ENCODE data around the gene NACC2. TPM values are rescaled to one million over a fixed set of nuclear protein-coding genes. Genes with fewer than 3 reads are reported as not detected.

The NACC2 gene
- total RNA-seq, 4 donors from 2014 or later: 15.0 to 35.2 (median 20.7) TPM

GRCh38 chr9:136014147-136014923, 80.8 kb downstream of the NACC2 start:
- TF ChIP-seq CTCF (IDR thresholded peaks at IDR 0.05; ENCODE audit: low read depth): no peak

GRCh38 chr9:136013524-136014034, 81.5 kb downstream of the NACC2 start:
- TF ChIP-seq CTCF (IDR thresholded peaks at IDR 0.05; ENCODE audit: low read depth): no peak

GRCh38 chr9:136013116-136013515, 82.0 kb downstream of the NACC2 start:
- TF ChIP-seq CTCF (IDR thresholded peaks at IDR 0.05; ENCODE audit: low read depth): no peak

GRCh38 chr9:136012651-136013050, 82.4 kb downstream of the NACC2 start:
- no peak for TF ChIP-seq CTCF (IDR thresholded peaks at IDR 0.05; ENCODE audit: low read depth)

GRCh38 chr9:136011703-136012496, 83.2 kb downstream of the NACC2 start:
- TF ChIP-seq CTCF (IDR thresholded peaks at IDR 0.05; ENCODE audit: low read depth): no peak

- no peak for TF ChIP-seq CTCF (IDR thresholded peaks at IDR 0.05; ENCODE audit: low read depth)
Observed at GRCh38 chr9:136011376-136011702, 83.8 kb downstream of the NACC2 start.
